ENCODE measurements around the gene GDF9.

DNA sequence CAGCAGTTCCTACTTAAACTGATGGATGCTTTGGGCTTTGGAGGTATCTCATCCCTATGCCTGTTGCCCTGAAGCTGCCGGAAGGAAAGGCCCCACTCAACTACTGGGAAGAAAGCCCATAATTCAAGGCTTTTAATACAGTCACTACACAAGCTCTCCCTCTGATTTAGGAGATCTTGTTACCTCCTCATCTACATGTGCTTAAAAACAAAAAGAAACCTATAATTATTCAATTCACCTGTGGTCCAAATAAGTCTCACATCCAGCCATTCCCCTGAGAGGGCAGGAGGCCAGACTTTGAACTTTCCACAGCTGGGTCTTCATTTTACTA, 6.5 kb upstream of the GDF9 start:
- no peak for TF ChIP-seq POLR2AphosphoS5 (IDR thresholded peaks at IDR 0.05)
- TF ChIP-seq, protein P1, sequence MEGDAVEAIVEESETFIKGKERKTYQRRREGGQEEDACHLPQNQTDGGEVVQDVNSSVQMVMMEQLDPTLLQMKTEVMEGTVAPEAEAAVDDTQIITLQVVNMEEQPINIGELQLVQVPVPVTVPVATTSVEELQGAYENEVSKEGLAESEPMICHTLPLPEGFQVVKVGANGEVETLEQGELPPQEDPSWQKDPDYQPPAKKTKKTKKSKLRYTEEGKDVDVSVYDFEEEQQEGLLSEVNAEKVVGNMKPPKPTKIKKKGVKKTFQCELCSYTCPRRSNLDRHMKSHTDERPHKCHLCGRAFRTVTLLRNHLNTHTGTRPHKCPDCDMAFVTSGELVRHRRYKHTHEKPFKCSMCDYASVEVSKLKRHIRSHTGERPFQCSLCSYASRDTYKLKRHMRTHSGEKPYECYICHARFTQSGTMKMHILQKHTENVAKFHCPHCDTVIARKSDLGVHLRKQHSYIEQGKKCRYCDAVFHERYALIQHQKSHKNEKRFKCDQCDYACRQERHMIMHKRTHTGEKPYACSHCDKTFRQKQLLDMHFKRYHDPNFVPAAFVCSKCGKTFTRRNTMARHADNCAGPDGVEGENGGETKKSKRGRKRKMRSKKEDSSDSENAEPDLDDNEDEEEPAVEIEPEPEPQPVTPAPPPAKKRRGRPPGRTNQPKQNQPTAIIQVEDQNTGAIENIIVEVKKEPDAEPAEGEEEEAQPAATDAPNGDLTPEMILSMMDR (IDR thresholded peaks at IDR 0.05) = no peak

All from breast epithelium (tissue), 3 donors.